Measurements from ENCODE around the gene ATP9B.

Gene ATP9B

GRCh38 chr18:79197531-79197930 lies 128.3 kb downstream of the ATP9B start:
- no peak overlapping the region for H3K4me3 ChIP-seq (ENCODE audit: low read length)
- peaks cover 10% of the 10 kb centered on the region for H3K36me3 ChIP-seq (ENCODE audit: insufficient read depth, low read length)
- no peaks in the 10 kb centered on the region for H3K9me3 ChIP-seq (ENCODE audit: low read length)
- H2AFZ ChIP-seq (ENCODE audit: low read depth, low read length), result no peak overlapping the region
- H3K4me1 ChIP-seq (ENCODE audit: insufficient read depth, low read length), result no peaks in the 10 kb centered on the region
- no peaks in the 10 kb centered on the region for H3K27me3 ChIP-seq (ENCODE audit: insufficient read depth, low read length)

DNA sequence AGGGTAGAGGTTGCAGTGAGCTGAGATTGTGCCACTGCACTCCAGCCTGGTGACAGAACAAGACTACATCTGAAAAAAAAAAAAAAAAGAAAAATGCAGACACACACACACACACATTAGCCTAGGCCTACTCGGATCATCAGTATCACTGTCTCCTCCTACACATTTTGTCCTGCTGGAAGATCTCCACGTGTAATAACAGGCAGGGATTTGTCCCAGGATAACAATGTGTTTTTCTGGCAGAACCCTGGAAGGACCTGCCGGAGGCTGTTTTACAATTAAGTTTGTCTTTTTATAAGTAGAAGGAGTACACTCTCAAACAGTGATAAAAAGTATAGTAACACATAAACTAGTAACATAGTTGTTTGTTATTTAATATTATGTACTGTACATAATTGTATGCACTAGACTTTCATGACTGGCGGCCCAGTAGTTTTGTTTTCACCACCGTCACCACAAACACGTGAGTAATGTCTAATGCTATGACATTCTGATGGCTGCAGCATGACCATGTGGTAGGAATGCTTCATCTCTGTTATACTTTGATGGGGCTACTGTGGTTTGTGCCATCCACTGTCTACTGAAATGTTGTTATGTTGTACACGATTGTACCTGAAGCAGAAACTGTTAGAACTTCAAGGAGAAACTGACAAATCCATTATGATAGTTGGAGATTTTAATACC lies 130.6 kb downstream of the ATP9B start:
- Histone ChIP-seq H2AFZ (ENCODE audit: low read depth, low read length) (no peak overlapping the region), H3K36me3 (ENCODE audit: insufficient read depth, low read length) (peaks cover 2% of the 10 kb centered on the region), H3K9me3 (ENCODE audit: low read length) (no peaks in the 10 kb centered on the region), H3K4me3 (ENCODE audit: low read length) (no peak overlapping the region), H3K4me1 (ENCODE audit: insufficient read depth, low read length) (peaks cover 7% of the 10 kb centered on the region), H3K27me3 (ENCODE audit: insufficient read depth, low read length) (no peaks in the 10 kb centered on the region)

GRCh38 chr18:79200546-79201268 lies 131.5 kb downstream of the ATP9B start:
- H2AFZ ChIP-seq (ENCODE audit: low read depth, low read length), result no peak overlapping the region
- H3K4me1 ChIP-seq (ENCODE audit: insufficient read depth, low read length), result peaks cover 8% of the 10 kb centered on the region
- no peaks in the 10 kb centered on the region for H3K9me3 ChIP-seq (ENCODE audit: low read length)
- no peaks in the 10 kb centered on the region for H3K27me3 ChIP-seq (ENCODE audit: insufficient read depth, low read length)
- no peaks in the 10 kb centered on the region for H3K36me3 ChIP-seq (ENCODE audit: insufficient read depth, low read length)
- H3K4me3 ChIP-seq (ENCODE audit: low read length), result no peak overlapping the region

GRCh38 chr18:79203017-79203605 lies 133.9 kb downstream of the ATP9B start:
- Histone ChIP-seq H3K36me3 (ENCODE audit: insufficient read depth, low read length) (peaks cover 12% of the 10 kb centered on the region), H3K4me3 (ENCODE audit: low read length) (no peak overlapping the region), H3K4me1 (ENCODE audit: insufficient read depth, low read length) (peaks cover 8% of the 10 kb centered on the region), H3K27me3 (ENCODE audit: insufficient read depth, low read length) (no peaks in the 10 kb centered on the region), H2AFZ (ENCODE audit: low read depth, low read length) (no peak overlapping the region), H3K9me3 (ENCODE audit: low read length) (peaks cover 8% of the 10 kb centered on the region)

GRCh38 chr18:79204889-79205807 lies 136.0 kb downstream of the ATP9B start:
- Histone ChIP-seq H3K9me3 (ENCODE audit: low read length) (peaks cover 8% of the 10 kb centered on the region), H3K36me3 (ENCODE audit: insufficient read depth, low read length) (peaks cover 12% of the 10 kb centered on the region), H3K4me1 (ENCODE audit: insufficient read depth, low read length) (peaks cover 12% of the 10 kb centered on the region)

DNA sequence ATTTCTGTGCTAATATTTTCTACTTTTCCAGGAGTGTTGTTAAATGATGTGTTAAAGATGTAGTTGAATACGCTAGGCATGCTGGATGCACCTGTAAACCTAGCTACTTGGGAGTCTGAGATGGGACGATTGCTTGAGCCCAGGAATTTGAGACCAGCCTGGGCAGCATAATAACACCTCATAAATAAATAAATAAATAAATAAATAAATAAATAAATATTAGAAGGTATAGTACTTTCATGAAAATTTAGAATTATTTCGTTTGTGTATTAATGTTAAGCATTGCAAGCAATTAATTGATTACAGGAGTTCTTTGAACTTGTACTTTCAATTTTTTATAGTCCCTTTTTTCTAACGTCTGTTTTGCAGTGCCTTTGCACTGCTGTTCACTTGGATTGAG lies 137.2 kb downstream of the ATP9B start:
- peaks cover 12% of the 10 kb centered on the region for H3K36me3 ChIP-seq (ENCODE audit: insufficient read depth, low read length)
- no peaks in the 10 kb centered on the region for H3K27me3 ChIP-seq (ENCODE audit: insufficient read depth, low read length)
- no peak overlapping the region for H3K4me3 ChIP-seq (ENCODE audit: low read length)

More at GRCh38 chr18:79204889-79205807, 136.0 kb downstream of the ATP9B start:
- H2AFZ ChIP-seq (ENCODE audit: low read depth, low read length), result no peak overlapping the region
- no peaks in the 10 kb centered on the region for H3K27me3 ChIP-seq (ENCODE audit: insufficient read depth, low read length)
- H3K4me3 ChIP-seq (ENCODE audit: low read length), result no peak overlapping the region

GRCh38 chr18:79208906-79209305 lies 139.7 kb downstream of the ATP9B start:
- H3K4me3 ChIP-seq (ENCODE audit: low read length), result no peak overlapping the region
- H3K27me3 ChIP-seq (ENCODE audit: insufficient read depth, low read length), result no peaks in the 10 kb centered on the region
- peaks cover 8% of the 10 kb centered on the region for H3K9me3 ChIP-seq (ENCODE audit: low read length)
- peaks cover 12% of the 10 kb centered on the region for H3K36me3 ChIP-seq (ENCODE audit: insufficient read depth, low read length)
- H3K4me1 ChIP-seq (ENCODE audit: insufficient read depth, low read length), result peaks cover 12% of the 10 kb centered on the region
- H2AFZ ChIP-seq (ENCODE audit: low read depth, low read length), result no peak overlapping the region

More for the DNA sequence above, 137.2 kb downstream of the ATP9B start:
- peaks cover 8% of the 10 kb centered on the region for H3K9me3 ChIP-seq (ENCODE audit: low read length)
- H2AFZ ChIP-seq (ENCODE audit: low read depth, low read length), result no peak overlapping the region
- H3K4me1 ChIP-seq (ENCODE audit: insufficient read depth, low read length), result peaks cover 12% of the 10 kb centered on the region

DNA sequence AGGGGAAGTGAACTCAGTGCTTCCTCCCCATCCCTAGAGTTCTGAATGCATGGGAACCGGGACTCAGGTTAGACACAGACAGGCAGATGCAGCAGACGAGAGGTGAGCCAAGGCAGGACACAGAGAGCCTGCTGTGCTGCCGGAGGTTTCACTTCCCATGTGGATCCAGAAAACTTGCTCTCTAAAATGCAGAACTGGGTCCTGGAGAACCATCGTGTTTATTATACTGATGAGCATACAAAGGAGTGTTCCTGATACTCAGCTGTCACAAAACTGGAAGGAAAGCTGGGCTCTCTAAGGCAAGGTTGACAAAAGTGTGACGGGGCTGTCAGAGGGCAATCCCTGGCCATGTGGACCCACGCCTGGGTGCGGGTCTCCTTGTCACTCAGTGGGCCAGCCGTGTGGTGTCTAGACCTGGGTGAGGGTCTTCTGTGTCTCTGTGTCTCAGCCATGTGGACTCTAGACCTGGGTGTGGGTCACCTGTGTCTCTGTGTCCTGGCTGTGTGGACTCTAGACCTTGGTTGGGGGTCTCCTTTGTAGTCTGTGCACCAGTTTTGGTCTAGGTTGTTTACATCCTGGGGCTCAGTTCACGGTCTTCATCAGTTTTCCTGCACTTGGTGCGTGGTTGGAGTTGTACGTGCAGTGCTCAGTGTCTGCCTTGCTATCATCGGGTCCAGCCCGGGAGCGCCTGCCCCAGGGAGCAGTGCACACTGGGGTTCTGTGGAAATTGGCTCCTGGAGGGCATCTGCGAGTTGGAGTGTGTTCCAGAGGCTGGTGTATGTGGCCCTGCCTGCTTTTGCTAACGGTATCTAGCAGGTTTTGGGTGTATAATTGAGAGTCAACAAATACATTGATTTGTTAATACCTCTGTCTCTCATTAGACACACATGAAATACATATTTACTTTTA lies 141.1 kb downstream of the ATP9B start:
- no peak overlapping the region for H2AFZ ChIP-seq (ENCODE audit: low read depth, low read length)
- no peak overlapping the region for H3K4me3 ChIP-seq (ENCODE audit: low read length)
- no peaks in the 10 kb centered on the region for H3K27me3 ChIP-seq (ENCODE audit: insufficient read depth, low read length)
- peaks cover 12% of the 10 kb centered on the region for H3K36me3 ChIP-seq (ENCODE audit: insufficient read depth, low read length)
- H3K9me3 ChIP-seq (ENCODE audit: low read length), result peaks cover 8% of the 10 kb centered on the region
- peaks cover 5% of the 10 kb centered on the region for H3K4me1 ChIP-seq (ENCODE audit: insufficient read depth, low read length)

DNA sequence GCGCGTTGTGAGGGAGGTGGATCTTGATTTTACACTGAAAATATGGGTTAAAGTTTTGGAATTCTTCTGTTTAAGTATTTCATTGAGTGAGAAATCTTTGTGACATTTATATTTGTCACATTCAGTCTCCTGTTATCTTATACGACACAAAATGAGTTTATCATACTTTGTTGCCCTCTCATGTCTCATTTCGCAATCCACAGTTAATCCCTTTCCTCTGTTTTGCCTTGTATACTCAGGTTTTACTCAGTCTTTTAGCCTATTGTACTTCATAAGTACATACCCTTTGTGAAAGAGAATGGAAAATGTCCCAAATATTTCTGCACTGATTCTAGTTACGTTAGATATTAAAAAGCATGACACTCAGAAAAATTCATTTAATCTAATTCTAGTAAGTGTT lies 142.7 kb downstream of the ATP9B start:
- peaks cover 8% of the 10 kb centered on the region for H3K9me3 ChIP-seq (ENCODE audit: low read length)
- peaks cover 5% of the 10 kb centered on the region for H3K4me1 ChIP-seq (ENCODE audit: insufficient read depth, low read length)
- H2AFZ ChIP-seq (ENCODE audit: low read depth, low read length), result no peak overlapping the region

GRCh38 chr18:79214056-79214455 lies 144.9 kb downstream of the ATP9B start:
- Histone ChIP-seq H3K27me3 (ENCODE audit: insufficient read depth, low read length) (no peaks in the 10 kb centered on the region), H3K4me3 (ENCODE audit: low read length) (no peak overlapping the region), H3K9me3 (ENCODE audit: low read length) (no peaks in the 10 kb centered on the region), H2AFZ (ENCODE audit: low read depth, low read length) (no peak overlapping the region), H3K4me1 (ENCODE audit: insufficient read depth, low read length) (peaks cover under 1% of the 10 kb centered on the region), H3K36me3 (ENCODE audit: insufficient read depth, low read length) (peaks cover 5% of the 10 kb centered on the region)

More for the DNA sequence above, 142.7 kb downstream of the ATP9B start:
- Histone ChIP-seq H3K36me3 (ENCODE audit: insufficient read depth, low read length) (peaks cover 13% of the 10 kb centered on the region), H3K27me3 (ENCODE audit: insufficient read depth, low read length) (no peaks in the 10 kb centered on the region), H3K4me3 (ENCODE audit: low read length) (no peak overlapping the region)

- Histone ChIP-seq H2AFZ (ENCODE audit: low read depth, low read length) (no peak overlapping the region), H3K4me3 (ENCODE audit: low read length) (no peak overlapping the region), H3K9me3 (ENCODE audit: low read length) (no peaks in the 10 kb centered on the region), H3K27me3 (ENCODE audit: insufficient read depth, low read length) (no peaks in the 10 kb centered on the region), H3K36me3 (ENCODE audit: insufficient read depth, low read length) (peaks cover 5% of the 10 kb centered on the region), H3K4me1 (ENCODE audit: insufficient read depth, low read length) (no peaks in the 10 kb centered on the region)
Observed at GRCh38 chr18:79216176-79216575, 147.0 kb downstream of the ATP9B start.
